Nephron (organoid): ENCODE data around the gene RYR2.

ENCODE experiments used
- H3K27ac Mint-ChIP-seq, 3 experiments: 2 replicates each; pipeline ENCODE4 v1.8.0; 2020; ENCODE audit warnings: mixed read lengths in 3 of 3, mild to moderate bottlenecking in 2 of 3, moderate library complexity in 1 of 3
- H3K27me3 Mint-ChIP-seq: 2 replicates; pipeline ENCODE4 v1.8.0; 2021; ENCODE audit warnings: low read depth, mild to moderate bottlenecking, moderate library complexity, mixed read lengths
- H3K36me3 Mint-ChIP-seq: 2 replicates; pipeline ENCODE4 v1.8.0; 2020; ENCODE audit warnings: low read depth, mixed read lengths
- H3K4me1 Mint-ChIP-seq: 2 replicates; pipeline ENCODE4 v1.8.0; 2020; ENCODE audit warnings: mixed read lengths
- H3K4me3 Mint-ChIP-seq, 3 experiments: 2 replicates each; pipeline ENCODE4 v1.8.0; 2020; ENCODE audit warnings: mild to moderate bottlenecking in 3 of 3, mixed read lengths in 3 of 3, moderate library complexity in 2 of 3
- H3K9me3 Mint-ChIP-seq: 2 replicates; pipeline ENCODE4 v1.8.0; 2020; ENCODE audit warnings: mixed read lengths
- CTCF ChIP-seq, 3 experiments: fragments of 200-600 bp; sonication (generic); IDR thresholded peaks; one replicate each; pipeline ENCODE4 v1.5.0; 2021; ENCODE audit warnings: antibody characterized with exemption in 3 of 3; ENCODE audit not compliant: unreplicated experiment in 3 of 3

RYR2 gene

GRCh38 chr1:237138551-237138950 lies 96.6 kb downstream of the RYR2 start:
- Mint-ChIP-seq H3K27me3 (peaks cover 3% of the 10 kb centered on the region), H3K27ac (no peak overlapping the region), H3K36me3 (no peaks in the 10 kb centered on the region), H3K9me3 (peaks cover 5% of the 10 kb centered on the region), H3K4me3 (no peak overlapping the region), H3K4me1 (peaks cover 20% of the 10 kb centered on the region)
- no peak for TF ChIP-seq CTCF (IDR thresholded peaks at IDR 0.05; ENCODE audit: unreplicated experiment in 3 of 3)

GRCh38 chr1:237139732-237140131 lies 97.7 kb downstream of the RYR2 start:
- no peak overlapping the region for H3K27ac Mint-ChIP-seq
- H3K4me1 Mint-ChIP-seq = peaks cover 20% of the 10 kb centered on the region
- H3K27me3 Mint-ChIP-seq = peaks cover 3% of the 10 kb centered on the region
- TF ChIP-seq CTCF (IDR thresholded peaks at IDR 0.05; ENCODE audit: unreplicated experiment in 3 of 3) = no peak
- H3K9me3 Mint-ChIP-seq = peaks cover 2% of the 10 kb centered on the region
- no peaks in the 10 kb centered on the region for H3K36me3 Mint-ChIP-seq
- no peak overlapping the region for H3K4me3 Mint-ChIP-seq

- no peak overlapping the region for H3K4me3 Mint-ChIP-seq
- H3K4me1 Mint-ChIP-seq = peaks cover 29% of the 10 kb centered on the region
- peak overlapping the region in 2 of 3 experiments; percentile 49 to 80 for H3K27ac Mint-ChIP-seq
- H3K36me3 Mint-ChIP-seq = no peaks in the 10 kb centered on the region
- H3K27me3 Mint-ChIP-seq = peaks cover 3% of the 10 kb centered on the region
- no peaks in the 10 kb centered on the region for H3K9me3 Mint-ChIP-seq
- TF ChIP-seq CTCF (IDR thresholded peaks at IDR 0.05; ENCODE audit: unreplicated experiment in 3 of 3) = no peak
Measured at GRCh38 chr1:237140986-237141385, 99.0 kb downstream of the RYR2 start.

- no peaks in the 10 kb centered on the region for H3K9me3 Mint-ChIP-seq
- no peak for TF ChIP-seq CTCF (IDR thresholded peaks at IDR 0.05; ENCODE audit: unreplicated experiment in 3 of 3)
- peaks cover 35% of the 10 kb centered on the region for H3K4me1 Mint-ChIP-seq
- peak overlapping the region in 2 of 3 experiments; percentile 49 to 80 for H3K27ac Mint-ChIP-seq
- no peaks in the 10 kb centered on the region for H3K36me3 Mint-ChIP-seq
- H3K27me3 Mint-ChIP-seq = peaks cover 3% of the 10 kb centered on the region
- H3K4me3 Mint-ChIP-seq = no peak overlapping the region
Measured at GRCh38 chr1:237141502-237141901, 99.5 kb downstream of the RYR2 start.

- H3K36me3 Mint-ChIP-seq = no peaks in the 10 kb centered on the region
- TF ChIP-seq CTCF (IDR thresholded peaks at IDR 0.05; ENCODE audit: unreplicated experiment in 3 of 3) = no peak
- H3K27me3 Mint-ChIP-seq = peaks cover 3% of the 10 kb centered on the region
- peak overlapping the region in 2 of 3 experiments; percentile 48 to 50 for H3K4me3 Mint-ChIP-seq
- H3K27ac Mint-ChIP-seq = peak overlapping the region; percentile 91 to 93 (median 92)
- peaks cover 58% of the 10 kb centered on the region for H3K4me1 Mint-ChIP-seq
- H3K9me3 Mint-ChIP-seq = no peaks in the 10 kb centered on the region
Measured at GRCh38 chr1:237145379-237146135, 103.6 kb downstream of the RYR2 start.

GRCh38 chr1:237146241-237146640 lies 104.3 kb downstream of the RYR2 start:
- H3K9me3 Mint-ChIP-seq = no peaks in the 10 kb centered on the region
- peak overlapping the region in 2 of 3 experiments; percentile 48 to 50 for H3K4me3 Mint-ChIP-seq
- H3K4me1 Mint-ChIP-seq = peaks cover 58% of the 10 kb centered on the region
- H3K27ac Mint-ChIP-seq = peak overlapping the region; percentile 91 to 93 (median 92)
- no peaks in the 10 kb centered on the region for H3K36me3 Mint-ChIP-seq
- no peak for TF ChIP-seq CTCF (IDR thresholded peaks at IDR 0.05; ENCODE audit: unreplicated experiment in 3 of 3)
- H3K27me3 Mint-ChIP-seq = peaks cover 3% of the 10 kb centered on the region
